ENCODE measurements around the gene MCM5. TPM values are rescaled to one million over a fixed set of nuclear protein-coding genes. Genes with fewer than 3 reads are reported as not detected.
A peak's percentile ranks its signal among the peaks of the same experiment; 100 is the strongest.

Gene MCM5
- total and polyA plus RNA-seq, 2 of the 13 experiments (the other 11 are each of a cell fraction or from before 2014, with no cell fraction given) = 40.2 to 93.5 TPM

DNA sequence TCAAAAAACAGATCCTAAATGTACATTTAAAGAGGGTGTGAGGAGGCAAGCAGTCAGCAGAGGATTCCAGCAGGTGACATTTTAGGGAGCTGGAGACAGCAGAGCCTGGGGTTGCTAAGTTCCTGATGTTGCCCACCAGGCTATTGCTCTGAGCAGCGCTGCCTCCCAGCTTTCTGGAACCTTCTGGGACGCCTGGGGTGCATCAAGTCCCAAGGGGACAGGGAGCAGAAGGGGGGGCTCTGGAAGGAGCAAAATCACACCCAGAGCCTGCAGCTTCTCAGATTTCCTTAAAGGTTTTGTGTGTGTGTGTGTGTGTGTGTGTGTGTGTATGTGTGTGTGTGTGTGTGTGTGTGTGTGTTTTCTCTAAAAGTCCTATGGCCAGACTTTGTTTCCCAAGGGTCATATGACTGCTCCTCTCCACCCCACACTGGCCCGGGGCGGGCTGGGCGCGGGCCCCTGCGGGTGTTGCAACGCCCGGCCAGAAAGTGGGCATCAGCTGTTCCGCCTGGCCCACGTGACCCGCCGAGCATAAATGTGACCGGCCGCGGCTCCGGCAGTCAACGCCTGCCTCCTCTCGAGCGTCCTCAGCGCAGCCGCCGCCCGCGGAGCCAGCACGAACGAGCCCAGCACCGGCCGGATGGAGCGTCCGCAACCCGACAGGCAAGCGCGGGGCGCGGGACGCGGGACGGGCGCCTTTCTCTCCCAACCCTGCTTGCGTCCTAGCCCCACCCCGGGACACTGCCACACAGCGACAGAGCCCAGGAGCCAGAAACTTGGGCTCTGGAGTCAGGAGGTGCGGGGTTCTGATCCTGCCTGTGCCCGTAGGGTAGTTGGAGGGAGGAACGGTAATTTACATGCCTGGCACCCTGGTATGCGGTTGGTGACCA lies 19.2 kb upstream of the MCM5 start, which contains the start of gene HMOX1 (continued):
- TF ChIP-seq CREB3 (CRISPR knock-in tag; IDR thresholded peaks at IDR 0.05) (no peak), PHF8 (CRISPR knock-in tag; IDR thresholded peaks at IDR 0.05) (peak; percentile 66), ZBED4 (CRISPR knock-in tag; IDR thresholded peaks at IDR 0.05; ENCODE audit: borderline replicate concordance) (peak; percentile 87; the same call in 1 of the 2 replicates), U2AF2 (IDR thresholded peaks at IDR 0.05; ENCODE audit: low read depth, low read length) (no peak), LRRFIP1 (CRISPR knock-in tag; conservative IDR thresholded peaks at IDR 0.05) (no peak), KLF12 (CRISPR knock-in tag; IDR thresholded peaks at IDR 0.05; ENCODE audit: borderline replicate concordance) (0 out of 2 replicates have a peak, but pooled peaks have one; percentile 23), ZNF24 (IDR thresholded peaks at IDR 0.05) (no peak), ZNF788 (CRISPR knock-in tag; IDR thresholded peaks at IDR 0.05; ENCODE audit: borderline replicate concordance) (peak; percentile 54; the same call in 1 of the 2 replicates), ZMYM3 (CRISPR knock-in tag; IDR thresholded peaks at IDR 0.05) (peak; percentile 44; the same call in 1 of the 2 replicates), ARNT2 (CRISPR knock-in tag; IDR thresholded peaks at IDR 0.05; ENCODE audit: low read depth) (no peak), GMEB1 (CRISPR knock-in tag; IDR thresholded peaks at IDR 0.05; ENCODE audit: borderline replicate concordance) (0 out of 2 replicates have a peak, but pooled peaks have one; percentile 34), ZFY (CRISPR knock-in tag; IDR thresholded peaks at IDR 0.05) (peak; percentile 37; the same call in 1 of the 2 replicates)
- TF ChIP-seq, protein P1, sequence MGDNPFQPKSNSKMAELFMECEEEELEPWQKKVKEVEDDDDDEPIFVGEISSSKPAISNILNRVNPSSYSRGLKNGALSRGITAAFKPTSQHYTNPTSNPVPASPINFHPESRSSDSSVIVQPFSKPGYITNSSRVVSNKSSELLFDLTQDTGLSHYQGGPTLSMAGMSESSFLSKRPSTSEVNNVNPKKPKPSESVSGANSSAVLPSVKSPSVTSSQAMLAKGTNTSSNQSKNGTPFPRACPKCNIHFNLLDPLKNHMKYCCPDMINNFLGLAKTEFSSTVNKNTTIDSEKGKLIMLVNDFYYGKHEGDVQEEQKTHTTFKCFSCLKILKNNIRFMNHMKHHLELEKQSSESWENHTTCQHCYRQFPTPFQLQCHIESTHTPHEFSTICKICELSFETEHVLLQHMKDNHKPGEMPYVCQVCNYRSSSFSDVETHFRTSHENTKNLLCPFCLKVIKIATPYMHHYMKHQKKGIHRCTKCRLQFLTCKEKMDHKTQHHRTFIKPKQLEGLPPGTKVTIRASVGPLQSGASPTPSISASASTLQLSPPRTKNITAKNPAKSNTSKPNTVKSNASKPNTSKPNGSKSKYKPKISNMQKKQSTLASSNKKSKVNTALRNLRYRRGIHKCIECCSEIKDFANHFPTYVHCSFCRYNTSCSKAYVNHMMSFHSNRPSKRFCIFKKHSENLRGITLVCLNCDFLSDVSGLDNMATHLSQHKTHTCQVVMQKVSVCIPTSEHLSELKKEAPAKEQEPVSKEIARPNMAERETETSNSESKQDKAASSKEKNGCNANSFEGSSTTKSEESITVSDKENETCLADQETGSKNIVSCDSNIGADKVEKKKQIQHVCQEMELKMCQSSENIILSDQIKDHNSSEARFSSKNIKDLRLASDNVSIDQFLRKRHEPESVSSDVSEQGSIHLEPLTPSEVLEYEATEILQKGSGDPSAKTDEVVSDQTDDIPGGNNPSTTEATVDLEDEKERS (CRISPR knock-in tag; IDR thresholded peaks at IDR 0.05) = no peak; the same call in 1 of the 2 replicates
- TF ChIP-seq, protein P2, sequence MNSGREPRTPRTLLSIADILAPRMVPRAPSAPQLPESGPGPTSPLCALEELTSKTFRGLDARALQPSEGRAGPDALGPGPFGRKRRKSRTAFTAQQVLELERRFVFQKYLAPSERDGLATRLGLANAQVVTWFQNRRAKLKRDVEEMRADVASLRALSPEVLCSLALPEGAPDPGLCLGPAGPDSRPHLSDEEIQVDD (CRISPR knock-in tag; IDR thresholded peaks at IDR 0.05; ENCODE audit: borderline replicate concordance) = no peak

All from HepG2 (cell line).